ENCODE data around the gene GAN. TPM values are rescaled to one million over a fixed set of nuclear protein-coding genes. Genes with fewer than 3 reads are reported as not detected.
"Not testable (repeated sequence)": the region's sequence is repeated elsewhere in the genome, so short reads cannot be mapped to it uniquely, and the experiment has no call there.

GAN gene
- total and polyA plus RNA-seq, 9 donors, result 1.1 to 11.5 (median 9.0) TPM

DNA sequence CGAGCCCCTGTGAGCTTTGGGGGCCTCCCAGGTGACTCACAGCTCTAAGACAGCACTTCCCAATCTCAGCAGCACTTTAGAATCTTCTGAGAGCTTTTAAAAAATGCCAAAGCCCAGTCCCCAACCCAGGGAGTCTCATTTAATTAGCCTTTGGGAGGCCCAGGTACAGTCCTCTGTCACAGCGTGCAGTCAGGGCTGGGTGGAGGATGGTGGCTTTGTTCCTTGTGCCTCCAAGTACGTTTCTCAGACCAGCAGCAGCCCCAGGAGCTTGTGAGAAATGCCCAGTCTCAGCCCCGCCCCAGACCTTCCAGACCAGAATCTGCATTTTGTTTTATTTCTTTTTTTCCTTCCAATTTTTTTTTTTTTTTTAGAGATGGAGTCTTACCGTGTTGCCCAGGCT is 102.4 kb downstream of the GAN start:
- Histone ChIP-seq H3K4me3 (no peak overlapping the region), H3K4me1 (ENCODE audit: insufficient read depth) (no peaks in the 10 kb centered on the region), H3K27ac (no peak overlapping the region), H3K36me3 (no peaks in the 10 kb centered on the region), H3K27me3 (no peaks in the 10 kb centered on the region), H3K9me3 (no peaks in the 10 kb centered on the region)
- intact Hi-C loops (cut with DNase I), result no loop called here
- DNase-seq, result no peak
- 84 to 90% (median 87%) methylated on average over 5 of the region's 5 CpGs for WGBS, 3 donors
- TF ChIP-seq POLR2A (IDR thresholded peaks at IDR 0.05), result no peak
- TF ChIP-seq, protein P1, sequence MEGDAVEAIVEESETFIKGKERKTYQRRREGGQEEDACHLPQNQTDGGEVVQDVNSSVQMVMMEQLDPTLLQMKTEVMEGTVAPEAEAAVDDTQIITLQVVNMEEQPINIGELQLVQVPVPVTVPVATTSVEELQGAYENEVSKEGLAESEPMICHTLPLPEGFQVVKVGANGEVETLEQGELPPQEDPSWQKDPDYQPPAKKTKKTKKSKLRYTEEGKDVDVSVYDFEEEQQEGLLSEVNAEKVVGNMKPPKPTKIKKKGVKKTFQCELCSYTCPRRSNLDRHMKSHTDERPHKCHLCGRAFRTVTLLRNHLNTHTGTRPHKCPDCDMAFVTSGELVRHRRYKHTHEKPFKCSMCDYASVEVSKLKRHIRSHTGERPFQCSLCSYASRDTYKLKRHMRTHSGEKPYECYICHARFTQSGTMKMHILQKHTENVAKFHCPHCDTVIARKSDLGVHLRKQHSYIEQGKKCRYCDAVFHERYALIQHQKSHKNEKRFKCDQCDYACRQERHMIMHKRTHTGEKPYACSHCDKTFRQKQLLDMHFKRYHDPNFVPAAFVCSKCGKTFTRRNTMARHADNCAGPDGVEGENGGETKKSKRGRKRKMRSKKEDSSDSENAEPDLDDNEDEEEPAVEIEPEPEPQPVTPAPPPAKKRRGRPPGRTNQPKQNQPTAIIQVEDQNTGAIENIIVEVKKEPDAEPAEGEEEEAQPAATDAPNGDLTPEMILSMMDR (IDR thresholded peaks at IDR 0.05), result no peak
- TF ChIP-seq EP300 (IDR thresholded peaks at IDR 0.05), result no peak

DNA sequence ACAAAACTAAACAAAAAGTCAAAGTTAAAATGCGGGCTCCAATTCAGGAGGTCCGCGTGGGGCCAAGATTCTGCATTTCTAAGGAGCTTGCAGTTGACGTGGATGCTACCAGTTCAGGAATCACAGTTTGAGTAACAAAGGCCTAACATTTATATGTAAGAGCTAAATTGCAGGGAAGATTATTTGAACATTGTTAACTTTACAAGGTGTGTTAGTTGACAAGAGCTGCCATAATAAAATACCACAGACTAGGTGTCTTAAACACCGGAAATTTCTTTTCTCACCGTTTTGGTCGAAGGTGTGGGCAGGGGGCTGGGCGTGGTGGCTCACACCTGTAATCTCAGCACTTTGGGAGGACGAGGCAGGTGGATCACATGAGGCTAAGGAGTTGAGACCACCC is 105.0 kb downstream of the GAN start:
- H3K4me1 ChIP-seq (ENCODE audit: insufficient read depth), result no peaks in the 10 kb centered on the region
- no peak for DNase-seq
- no peaks in the 10 kb centered on the region for H3K27me3 ChIP-seq
- TF ChIP-seq, protein P1 (IDR thresholded peaks at IDR 0.05), result no peak
- TF ChIP-seq EP300 (IDR thresholded peaks at IDR 0.05), result no peak
- no peak for TF ChIP-seq POLR2A (IDR thresholded peaks at IDR 0.05)
- intact Hi-C loops (cut with DNase I), result no loop called here
- H3K36me3 ChIP-seq, result no peaks in the 10 kb centered on the region
- H3K4me3 ChIP-seq, result no peak overlapping the region
- no peaks in the 10 kb centered on the region for H3K9me3 ChIP-seq
- 93 to 98% (median 96%) methylated on average over 9 of the region's 9 CpGs for WGBS, 3 donors
- H3K27ac ChIP-seq, result no peak overlapping the region

DNA sequence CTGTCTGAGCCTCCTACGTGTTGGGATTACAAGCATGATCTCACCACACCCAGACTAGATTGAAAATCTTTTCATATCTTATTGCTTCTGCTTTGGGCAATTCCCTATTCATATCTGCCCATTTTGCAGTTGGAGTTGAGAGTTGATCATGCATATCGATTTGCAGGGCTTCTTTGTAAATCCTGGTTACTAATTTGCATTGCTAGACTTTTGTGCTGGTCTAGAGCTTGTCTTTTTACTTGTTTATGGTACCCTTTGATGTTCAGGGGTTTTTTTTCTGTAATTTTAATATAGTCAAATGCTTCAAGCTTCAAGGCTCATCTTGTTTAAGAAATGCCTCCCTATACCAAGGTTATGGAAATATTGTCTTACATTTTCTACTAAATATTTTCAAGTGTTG is 106.4 kb downstream of the GAN start:
- Histone ChIP-seq H3K4me1 (ENCODE audit: insufficient read depth) (no peaks in the 10 kb centered on the region), H3K9me3 (no peaks in the 10 kb centered on the region), H3K4me3 (no peak overlapping the region), H3K27ac (no peak overlapping the region), H3K27me3 (no peaks in the 10 kb centered on the region), H3K36me3 (no peaks in the 10 kb centered on the region)
- no peak for DNase-seq
- intact Hi-C loops (cut with DNase I), result no loop called here
- WGBS, 3 donors, result 92 to 98% (median 92%) methylated on average over 2 of the region's 2 CpGs
- TF ChIP-seq, protein P1 (IDR thresholded peaks at IDR 0.05), result no peak
- TF ChIP-seq POLR2A (IDR thresholded peaks at IDR 0.05) (no peak), EP300 (IDR thresholded peaks at IDR 0.05) (no peak)

DNA sequence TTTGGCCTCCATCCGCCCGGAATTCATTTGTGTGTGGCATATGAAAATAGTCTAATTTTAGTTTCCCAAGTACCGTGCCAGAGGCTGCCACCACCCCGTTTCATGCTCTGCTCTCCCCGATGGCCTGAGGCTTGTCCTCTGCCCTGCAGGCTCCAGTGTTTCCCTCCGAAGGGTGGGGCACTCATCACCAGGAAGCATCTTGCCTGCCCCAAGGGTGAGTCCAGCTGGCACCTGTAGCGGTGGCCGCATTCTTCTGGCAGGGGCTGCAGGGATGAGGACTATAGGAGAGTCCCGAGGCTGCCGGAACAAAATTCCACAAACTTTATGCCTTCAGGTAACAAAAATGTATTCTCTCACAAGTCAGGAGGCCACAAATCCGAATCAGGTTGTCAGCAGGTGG is 106.8 kb downstream of the GAN start:
- 80 to 88% (median 83%) methylated on average over 11 of the region's 11 CpGs for WGBS, 3 donors
- H3K27me3 ChIP-seq, result no peaks in the 10 kb centered on the region
- H3K9me3 ChIP-seq, result no peaks in the 10 kb centered on the region
- no peak overlapping the region for H3K27ac ChIP-seq
- no peak for DNase-seq
- H3K4me3 ChIP-seq, result no peak overlapping the region
- no peaks in the 10 kb centered on the region for H3K4me1 ChIP-seq (ENCODE audit: insufficient read depth)
- no peaks in the 10 kb centered on the region for H3K36me3 ChIP-seq
- TF ChIP-seq, protein P1 (IDR thresholded peaks at IDR 0.05), result no peak
- intact Hi-C loops (cut with DNase I), result no loop called here

DNA sequence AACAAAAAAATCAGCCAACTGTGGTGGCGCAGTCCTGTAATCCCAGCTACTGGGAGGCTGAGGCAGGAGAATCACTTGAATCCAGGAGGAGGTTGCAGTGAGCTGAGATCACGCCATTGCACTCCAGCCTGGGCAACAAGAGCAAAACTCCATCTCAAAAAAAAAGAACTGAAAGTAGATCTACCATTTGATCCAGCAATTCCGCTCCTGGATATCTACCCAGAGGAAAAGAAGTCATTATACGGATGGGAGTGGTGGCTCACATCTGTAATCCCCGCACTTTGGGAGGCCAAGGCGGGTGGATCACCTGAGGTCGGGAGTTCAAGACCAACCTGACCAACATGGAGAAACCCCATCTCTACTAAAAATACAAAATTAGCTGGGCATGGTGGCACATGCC is 107.4 kb downstream of the GAN start:
- H3K27me3 ChIP-seq; intact Hi-C loops (cut with DNase I); H3K36me3 ChIP-seq; DNase-seq; H3K9me3 ChIP-seq; H3K4me3 ChIP-seq; H3K27ac ChIP-seq; H3K4me1 ChIP-seq (ENCODE audit: insufficient read depth): not testable (repeated sequence)
- WGBS, 3 donors, result 95 to 97% (median 95%) methylated on average over 7 of the region's 7 CpGs
